Inferior parietal cortex (tissue), 1 donor: ENCODE results near the gene ARHGAP8.

Experiments
- DNase-seq: peaks from one replicate; pipeline ENCODE4 v3.0.0-alpha.2; 2016; ENCODE audit errors: extremely low spot score

The ARHGAP8 gene

DNA sequence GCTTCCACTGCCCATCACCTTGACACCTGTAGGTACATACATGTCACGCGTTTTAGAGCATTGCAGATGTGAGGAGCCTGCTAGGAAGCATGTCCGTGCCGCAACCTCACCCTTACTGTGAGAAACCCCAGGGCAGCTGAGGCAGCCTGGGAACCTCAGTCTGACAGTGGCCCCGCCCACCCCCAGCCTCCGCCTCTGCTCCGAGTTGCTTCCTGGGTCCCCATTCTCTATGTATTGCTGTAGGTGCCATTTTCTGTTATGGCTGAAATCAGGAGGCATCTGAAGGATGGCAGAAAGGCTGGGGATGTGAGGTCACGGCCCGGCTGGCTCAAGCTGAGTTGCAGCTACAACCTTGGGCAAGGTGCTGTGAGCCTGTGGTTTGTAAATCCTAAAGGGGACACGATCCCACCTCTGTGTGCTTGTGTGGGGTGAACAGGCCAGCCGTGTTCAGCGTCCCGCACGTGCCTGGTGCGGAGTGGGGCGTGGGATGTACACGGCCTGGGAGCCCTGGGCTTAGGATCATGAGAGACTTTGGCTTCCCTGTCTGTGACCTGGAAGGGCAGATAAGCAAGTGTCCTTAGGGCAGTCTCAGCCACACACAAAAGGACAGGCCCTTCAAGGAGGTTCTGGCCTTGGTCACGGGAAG lies 154.7 kb downstream of the ARHGAP8 start:
- no peak for DNase-seq

DNA sequence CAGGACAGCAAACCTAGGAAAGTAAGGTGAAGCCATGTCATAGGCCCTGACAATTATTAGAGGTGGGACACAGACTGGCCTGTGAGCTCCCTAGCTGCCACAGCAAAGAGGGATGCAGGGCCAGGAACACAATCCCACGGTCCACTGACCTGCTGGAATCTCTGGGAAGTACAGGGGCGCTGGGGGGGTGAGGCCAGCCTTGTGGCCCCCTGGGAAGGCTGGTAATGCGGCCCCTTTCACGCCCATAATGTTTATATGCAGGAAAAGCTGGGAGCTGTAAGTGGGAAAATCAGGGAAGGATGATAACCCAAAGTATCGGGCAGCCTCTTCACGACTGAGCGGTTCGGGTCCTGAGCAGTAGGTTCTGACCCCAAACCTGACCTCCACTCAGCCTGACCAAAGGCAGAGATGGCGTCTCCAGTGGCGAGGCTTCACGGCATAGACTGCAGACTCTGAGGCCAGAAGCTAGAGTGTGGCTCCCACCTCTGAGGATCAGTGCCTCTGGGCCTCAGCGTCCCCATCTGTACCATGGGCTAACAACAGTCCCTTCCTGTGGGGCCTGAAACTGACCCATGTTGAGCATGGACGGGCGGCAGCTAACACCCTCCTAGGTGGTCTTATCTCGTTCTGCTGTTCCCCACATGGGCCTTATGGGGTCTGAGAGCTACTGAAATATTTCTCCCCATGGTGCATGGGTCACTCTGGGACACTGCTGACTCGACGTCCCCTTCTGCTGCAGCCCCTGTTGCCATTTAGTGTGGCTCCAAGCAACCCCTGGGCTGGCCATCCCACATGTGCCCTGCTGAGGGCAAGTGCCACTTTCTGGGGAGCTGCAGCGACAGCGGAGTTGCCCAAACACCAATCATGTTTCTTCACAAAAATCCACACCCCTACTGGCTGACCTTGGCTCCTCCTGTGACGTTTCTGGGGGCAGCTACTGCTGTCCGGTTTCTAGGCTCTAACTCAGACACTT lies 155.7 kb downstream of the ARHGAP8 start:
- no peak for DNase-seq

DNA sequence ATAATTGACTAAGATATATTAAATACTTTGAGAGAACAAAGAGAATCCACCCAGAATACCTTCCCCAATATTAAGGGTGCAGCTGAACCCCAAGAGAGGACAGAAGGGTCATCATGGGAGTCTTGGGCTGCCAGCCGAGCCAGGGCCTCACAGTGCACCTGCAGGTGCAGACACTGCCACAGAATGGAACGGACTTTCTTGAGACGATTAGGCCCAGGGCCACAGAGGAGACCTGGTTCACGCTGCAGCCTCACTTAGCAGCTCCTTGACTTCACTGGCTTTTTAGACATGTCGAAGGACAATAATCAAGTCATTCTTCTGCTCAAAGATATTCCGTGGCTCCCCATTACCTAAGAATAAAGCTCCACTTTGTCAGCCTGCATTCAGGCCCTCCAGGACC lies 156.9 kb downstream of the ARHGAP8 start:
- no peak for DNase-seq
